DOHH2 (cell line): ENCODE data around the gene MAGIX.

Experiments used
- H3F3A ChIP-seq: fragments of 200-600 bp; sonication (generic), shearing (Covaris generic); 2 replicates; pipeline ENCODE4 v1.6.0; 2016; ENCODE audit warnings: antibody characterized with exemption, mild to moderate bottlenecking; ENCODE audit not compliant: control insufficient read depth, insufficient read depth
- H3K27ac ChIP-seq: fragments of 200-600 bp; sonication (generic); 2 replicates; pipeline ENCODE4 v1.5.1; 2014; ENCODE audit warnings: low read depth, mild to moderate bottlenecking, low read length, moderate library complexity
- H3K27me3 ChIP-seq: fragments of 200-600 bp; sonication (generic); 2 replicates; pipeline ENCODE4 v1.6.1; 2014; ENCODE audit warnings: mild to moderate bottlenecking, low read length, mixed read lengths; ENCODE audit not compliant: control insufficient read depth
- H3K36me3 ChIP-seq: fragments of 200-600 bp; sonication (generic); 2 replicates; pipeline ENCODE4 v1.6.1; 2014; ENCODE audit warnings: mild to moderate bottlenecking, low read length, moderate library complexity, mixed read lengths; ENCODE audit not compliant: control insufficient read depth
- H3K4me1 ChIP-seq: fragments of 200-600 bp; sonication (generic); 2 replicates; pipeline ENCODE4 v1.6.1; 2014; ENCODE audit warnings: mild to moderate bottlenecking, low read length, mixed read lengths; ENCODE audit not compliant: control insufficient read depth
- H3K4me2 ChIP-seq: fragments of 200-600 bp; sonication (generic); 2 replicates; pipeline ENCODE4 v1.6.0; 2014; ENCODE audit warnings: mild to moderate bottlenecking, low read length, moderate library complexity
- H3K4me3 ChIP-seq: fragments of 200-600 bp; sonication (generic); 2 replicates; pipeline ENCODE4 v1.5.1; 2014; ENCODE audit warnings: mild to moderate bottlenecking, low read length, mixed read lengths
- H3K79me2 ChIP-seq: fragments of 200-600 bp; sonication (generic); 2 replicates; pipeline ENCODE4 v1.6.1; 2014; ENCODE audit warnings: mild to moderate bottlenecking, low read length, mixed read lengths; ENCODE audit not compliant: control insufficient read depth
- H3K9me2 ChIP-seq: fragments of 200-600 bp; sonication (generic); replicated peaks from 2 replicates; pipeline ENCODE4 v1.6.1; 2014; ENCODE audit warnings: mild to moderate bottlenecking, low read length, mixed read lengths; ENCODE audit not compliant: control insufficient read depth
- H3K9me3 ChIP-seq: fragments of 200-600 bp; sonication (generic); 2 replicates; pipeline ENCODE4 v1.6.1; 2014; ENCODE audit warnings: antibody characterized with exemption, low read length, mixed read lengths; ENCODE audit not compliant: control insufficient read depth, insufficient read depth
- H4K20me1 ChIP-seq: fragments of 200-600 bp; sonication (generic); 2 replicates; pipeline ENCODE4 v1.6.0; 2014; ENCODE audit warnings: low read depth, mild to moderate bottlenecking, antibody characterized with exemption, low read length, moderate library complexity; ENCODE audit not compliant: control insufficient read depth, insufficient read depth
- CTCF ChIP-seq: fragments of 200-600 bp; sonication (generic); IDR thresholded peaks from one replicate; pipeline ENCODE4 v1.5.1; 2014; ENCODE audit warnings: antibody characterized with exemption, mild to moderate bottlenecking, low read depth, low read length; ENCODE audit not compliant: poor library complexity, severe bottlenecking
- EZH2phosphoT487 ChIP-seq: fragments of 200-600 bp; sonication (generic); IDR thresholded peaks from 2 replicates; pipeline ENCODE4 v1.6.1; 2017; ENCODE audit warnings: borderline replicate concordance, mild to moderate bottlenecking, antibody characterized with exemption, low read length, moderate library complexity, mixed read lengths

Gene MAGIX

GRCh38 chrX:49153467-49153866 is 9.1 kb upstream of the MAGIX start:
- Histone ChIP-seq H3K27ac (no peak overlapping the region), H3K4me2 (no peak overlapping the region), H4K20me1 (no peaks in the 10 kb centered on the region), H3K4me3 (no peak overlapping the region), H3K27me3 (no peaks in the 10 kb centered on the region), H3F3A (no peaks in the 10 kb centered on the region), H3K79me2 (peaks cover 4% of the 10 kb centered on the region; the same call in 1 of the 2 replicates), H3K4me1 (peaks cover 10% of the 10 kb centered on the region), H3K36me3 (no peaks in the 10 kb centered on the region), H3K9me2 (no peaks in the 10 kb centered on the region), H3K9me3 (no peaks in the 10 kb centered on the region)
- TF ChIP-seq CTCF (no peak), EZH2phosphoT487 (no peak)

DNA sequence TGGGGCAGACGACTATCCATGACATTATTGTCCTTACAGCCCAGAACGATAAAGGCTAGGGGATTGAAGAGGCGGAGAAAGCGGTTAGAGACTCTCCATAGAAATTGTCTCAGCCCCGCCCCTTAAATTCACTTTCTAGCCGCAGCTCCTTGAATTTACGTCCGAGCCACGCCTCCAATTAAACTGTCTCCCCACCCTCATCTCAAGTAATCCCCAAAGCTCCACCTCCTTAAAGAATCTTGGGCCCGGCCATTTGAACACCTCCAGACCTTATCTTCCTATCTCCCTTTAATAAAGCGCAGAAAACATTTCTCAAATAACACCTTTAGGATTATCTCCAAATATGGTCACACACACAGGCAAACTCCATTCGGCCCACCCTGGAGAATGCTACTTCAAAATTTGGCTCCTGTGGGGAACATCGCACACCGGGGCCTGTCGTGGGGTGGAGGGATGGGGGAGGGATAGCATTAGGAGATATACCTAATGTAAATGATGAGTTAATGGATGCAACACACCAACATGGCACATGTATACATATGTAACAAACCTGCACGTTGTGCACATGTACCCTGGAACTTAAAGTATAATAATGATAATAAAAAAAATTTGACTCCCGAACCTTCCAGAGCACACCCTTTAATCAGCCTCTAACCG is 7.2 kb upstream of the MAGIX start:
- Histone ChIP-seq H3K27ac (peak overlapping the region; percentile 85), H3K9me2 (no peaks in the 10 kb centered on the region), H3K36me3 (no peaks in the 10 kb centered on the region), H3K4me3 (peak overlapping the region; percentile 85), H3K9me3 (no peaks in the 10 kb centered on the region), H3K4me2 (peak overlapping the region; percentile 91), H3K79me2 (peaks cover 4% of the 10 kb centered on the region; the same call in 1 of the 2 replicates), H3K27me3 (no peaks in the 10 kb centered on the region), H3K4me1 (peaks cover 10% of the 10 kb centered on the region), H4K20me1 (no peaks in the 10 kb centered on the region), H3F3A (no peaks in the 10 kb centered on the region)
- no peak for TF ChIP-seq EZH2phosphoT487
- TF ChIP-seq CTCF: no peak

- no peaks in the 10 kb centered on the region for H3K36me3 ChIP-seq
- no peaks in the 10 kb centered on the region for H3F3A ChIP-seq
- peak overlapping the region; percentile 91 for H3K4me2 ChIP-seq
- H3K27ac ChIP-seq: peak overlapping the region; percentile 85
- H3K4me1 ChIP-seq: peaks cover 10% of the 10 kb centered on the region
- no peaks in the 10 kb centered on the region for H3K9me3 ChIP-seq
- H3K9me2 ChIP-seq: no peaks in the 10 kb centered on the region
- no peaks in the 10 kb centered on the region for H3K27me3 ChIP-seq
- no peaks in the 10 kb centered on the region for H4K20me1 ChIP-seq
- no peak for TF ChIP-seq EZH2phosphoT487
- peak; percentile 53 for TF ChIP-seq CTCF
- H3K4me3 ChIP-seq: peak overlapping the region; percentile 85
- H3K79me2 ChIP-seq: peaks cover 4% of the 10 kb centered on the region; the same call in 1 of the 2 replicates
Observed at GRCh38 chrX:49155900-49156837, 6.4 kb upstream of the MAGIX start.
